Neural progenitor cell (in vitro differentiated cells): ENCODE results near the gene SOX21. TPM values are rescaled to one million over a fixed set of nuclear protein-coding genes. Genes with fewer than 3 reads are reported as not detected.
A peak's percentile ranks its signal among the peaks of the same experiment; 100 is the strongest.

Experiments
- DNase-seq: peaks from one replicate; pipeline ENCODE4 v3.0.0-alpha.2; 2016; ENCODE audit warnings: low spot score
- H2AFZ ChIP-seq: fragments of 200-600 bp; sonication (generic); replicated peaks from 2 replicates; pipeline ENCODE4 v1.6.1; 2016; ENCODE audit warnings: antibody characterized with exemption
- H3F3A ChIP-seq: fragments of 200-600 bp; sonication (generic); 2 replicates; pipeline ENCODE4 v1.6.1; 2016; ENCODE audit warnings: antibody characterized with exemption, low read depth
- H3K27ac ChIP-seq: fragments of 200-600 bp; sonication (generic); 2 replicates; pipeline ENCODE4 v1.5.1; 2016; ENCODE audit warnings: mild to moderate bottlenecking
- H3K27me3 ChIP-seq: fragments of 200-600 bp; sonication (generic); 2 replicates; pipeline ENCODE4 v1.6.1; 2016; ENCODE audit warnings: mild to moderate bottlenecking, moderate library complexity
- H3K36me3 ChIP-seq: fragments of 200-600 bp; sonication (generic); 2 replicates; pipeline ENCODE4 v1.5.1; 2016
- H3K4me1 ChIP-seq: fragments of 200-600 bp; sonication (generic); 2 replicates; pipeline ENCODE4 v1.6.1; 2016; ENCODE audit warnings: mixed run types
- H3K4me2 ChIP-seq: fragments of 200-600 bp; sonication (generic); 2 replicates; pipeline ENCODE4 v1.6.1; 2016
- H3K4me3 ChIP-seq: fragments of 200-600 bp; sonication (generic); 2 replicates; pipeline ENCODE4 v1.5.1; 2016
- H3K79me2 ChIP-seq: fragments of 200-600 bp; sonication (generic); 2 replicates; pipeline ENCODE4 v1.6.1; 2016; ENCODE audit warnings: low read depth
- H3K9ac ChIP-seq: fragments of 200-600 bp; sonication (generic); 2 replicates; pipeline ENCODE4 v1.6.1; 2016
- H3K9me3 ChIP-seq: fragments of 200-600 bp; sonication (generic); 2 replicates; pipeline ENCODE4 v1.5.1; 2016; ENCODE audit warnings: low read depth
- H4K20me1 ChIP-seq: fragments of 200-600 bp; sonication (generic); 2 replicates; pipeline ENCODE4 v1.6.1; 2016; ENCODE audit warnings: low read depth
- H3K27ac Mint-ChIP-seq: 3 replicates; pipeline ENCODE4 v1.8.0; 2021; ENCODE audit warnings: mixed read lengths
- H3K27me3 Mint-ChIP-seq: 2 replicates; pipeline ENCODE4 v1.8.0; 2022; ENCODE audit warnings: low read depth, mild to moderate bottlenecking, inconsistent platforms, moderate library complexity, mixed read lengths; ENCODE audit not compliant: insufficient read depth
- H3K36me3 Mint-ChIP-seq: 3 replicates; pipeline ENCODE4 v1.8.0; 2021; ENCODE audit warnings: mixed read lengths
- H3K4me1 Mint-ChIP-seq: 3 replicates; pipeline ENCODE4 v1.8.0; 2021; ENCODE audit warnings: mixed read lengths
- H3K4me3 Mint-ChIP-seq: 3 replicates; pipeline ENCODE4 v1.8.0; 2021; ENCODE audit warnings: mild to moderate bottlenecking, moderate library complexity, mixed read lengths
- H3K9me3 Mint-ChIP-seq: 3 replicates; pipeline ENCODE4 v1.8.0; 2020; ENCODE audit warnings: mixed read lengths
- EZH2 ChIP-seq: fragments of 200-600 bp; sonication (generic); IDR thresholded peaks from 2 replicates; pipeline ENCODE4 v1.6.1; 2017; ENCODE audit warnings: antibody characterized with exemption, mild to moderate bottlenecking, moderate library complexity
- EZH2phosphoT487 ChIP-seq: fragments of 200-600 bp; sonication (generic); IDR thresholded peaks from 2 replicates; pipeline ENCODE4 v1.6.1; 2017; ENCODE audit warnings: antibody characterized with exemption
- total RNA-seq: library from RNA; depleted of rRNA; stranded (reverse); fragments of >200 nt; gene quantifications from 2 replicates; pipeline ENCODE4 v1.2.3, GENCODE V29; 2015; ENCODE audit warnings: low replicate concordance
- TF ChIP-seq, protein P1 (sequence below): fragments of 200-600 bp; sonication (generic); IDR thresholded peaks from 2 replicates; pipeline ENCODE4 v1.5.1; 2017; ENCODE audit warnings: antibody characterized with exemption, mild to moderate bottlenecking

SOX21 gene
- total RNA-seq, 1 donor from 2014 or later, result 94.7 TPM

DNA sequence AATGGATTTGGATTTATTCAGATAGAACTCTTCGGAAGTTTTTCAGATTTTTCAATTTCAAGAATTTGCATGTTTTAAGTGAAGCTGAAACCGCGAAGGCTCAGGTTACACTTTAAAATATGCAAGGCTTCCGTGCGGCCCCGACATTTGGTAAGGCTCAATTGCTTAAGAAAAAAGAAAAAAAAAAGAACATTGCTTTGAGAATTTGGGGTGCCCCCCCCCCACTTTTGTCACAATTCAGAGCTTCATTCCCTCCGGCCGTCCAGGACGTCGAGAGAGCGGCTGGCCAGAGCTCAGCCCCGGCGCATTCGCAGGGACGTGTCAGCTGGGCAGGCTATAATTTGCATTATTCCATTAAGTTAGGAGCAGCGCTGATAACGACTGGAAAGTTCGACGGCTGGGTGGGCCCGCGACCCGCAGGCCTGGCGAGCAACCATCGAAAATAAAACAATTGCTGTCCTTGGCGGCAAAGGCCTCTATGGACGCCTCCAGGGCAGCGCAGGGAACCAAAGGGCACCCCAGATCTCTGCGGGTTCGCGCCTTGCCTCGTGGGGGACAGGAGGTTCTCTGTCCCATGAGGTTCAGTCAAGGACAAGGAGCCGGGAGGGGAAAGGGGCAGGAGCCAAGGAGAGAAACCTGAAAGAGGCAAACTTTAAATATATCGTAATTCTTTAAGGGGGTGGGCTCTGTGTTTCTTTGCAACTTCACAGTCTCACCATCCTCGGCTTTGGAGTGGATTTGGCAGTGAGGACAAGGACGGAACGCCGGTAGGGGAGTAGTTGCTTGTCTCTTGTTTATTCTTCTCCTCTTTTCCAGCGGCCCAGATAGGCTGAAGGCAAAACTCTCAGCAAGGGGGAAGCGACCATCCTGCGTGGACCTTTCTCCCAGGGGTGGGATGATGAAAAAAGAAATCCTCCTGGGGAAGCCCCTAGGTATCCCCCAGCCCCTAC lies 7.0 kb downstream of the SOX21 start:
- peaks cover 7% of the 10 kb centered on the region for H3K36me3 Mint-ChIP-seq
- peaks cover 44% of the 10 kb centered on the region for H3K27me3 ChIP-seq
- H3K4me3 ChIP-seq, result peak overlapping the region; percentile 93
- peaks cover 55% of the 10 kb centered on the region for H3K4me1 Mint-ChIP-seq
- H3K27ac Mint-ChIP-seq, result peak overlapping the region; percentile 95
- H3K79me2 ChIP-seq, result peaks cover 44% of the 10 kb centered on the region
- peaks cover 15% of the 10 kb centered on the region for H3K36me3 ChIP-seq
- no peak overlapping the region for H2AFZ ChIP-seq
- peak overlapping the region; percentile 75 for H3K4me2 ChIP-seq
- DNase-seq, result peak; percentile 37
- H3F3A ChIP-seq, result peaks cover 80% of the 10 kb centered on the region
- H3K27me3 Mint-ChIP-seq, result peaks cover 48% of the 10 kb centered on the region
- peak overlapping the region; percentile 88 for H3K4me3 Mint-ChIP-seq
- no peak overlapping the region for H3K9ac ChIP-seq
- TF ChIP-seq EZH2phosphoT487 (no peak), EZH2 (no peak)
- TF ChIP-seq, protein P1, sequence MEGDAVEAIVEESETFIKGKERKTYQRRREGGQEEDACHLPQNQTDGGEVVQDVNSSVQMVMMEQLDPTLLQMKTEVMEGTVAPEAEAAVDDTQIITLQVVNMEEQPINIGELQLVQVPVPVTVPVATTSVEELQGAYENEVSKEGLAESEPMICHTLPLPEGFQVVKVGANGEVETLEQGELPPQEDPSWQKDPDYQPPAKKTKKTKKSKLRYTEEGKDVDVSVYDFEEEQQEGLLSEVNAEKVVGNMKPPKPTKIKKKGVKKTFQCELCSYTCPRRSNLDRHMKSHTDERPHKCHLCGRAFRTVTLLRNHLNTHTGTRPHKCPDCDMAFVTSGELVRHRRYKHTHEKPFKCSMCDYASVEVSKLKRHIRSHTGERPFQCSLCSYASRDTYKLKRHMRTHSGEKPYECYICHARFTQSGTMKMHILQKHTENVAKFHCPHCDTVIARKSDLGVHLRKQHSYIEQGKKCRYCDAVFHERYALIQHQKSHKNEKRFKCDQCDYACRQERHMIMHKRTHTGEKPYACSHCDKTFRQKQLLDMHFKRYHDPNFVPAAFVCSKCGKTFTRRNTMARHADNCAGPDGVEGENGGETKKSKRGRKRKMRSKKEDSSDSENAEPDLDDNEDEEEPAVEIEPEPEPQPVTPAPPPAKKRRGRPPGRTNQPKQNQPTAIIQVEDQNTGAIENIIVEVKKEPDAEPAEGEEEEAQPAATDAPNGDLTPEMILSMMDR, result no peak
- peaks cover 17% of the 10 kb centered on the region for H3K4me1 ChIP-seq
- peak overlapping the region; percentile 100 for H3K27ac ChIP-seq
- no peaks in the 10 kb centered on the region for H3K9me3 ChIP-seq
- H4K20me1 ChIP-seq, result peaks cover 12% of the 10 kb centered on the region
- H3K9me3 Mint-ChIP-seq, result peaks cover 32% of the 10 kb centered on the region

DNA sequence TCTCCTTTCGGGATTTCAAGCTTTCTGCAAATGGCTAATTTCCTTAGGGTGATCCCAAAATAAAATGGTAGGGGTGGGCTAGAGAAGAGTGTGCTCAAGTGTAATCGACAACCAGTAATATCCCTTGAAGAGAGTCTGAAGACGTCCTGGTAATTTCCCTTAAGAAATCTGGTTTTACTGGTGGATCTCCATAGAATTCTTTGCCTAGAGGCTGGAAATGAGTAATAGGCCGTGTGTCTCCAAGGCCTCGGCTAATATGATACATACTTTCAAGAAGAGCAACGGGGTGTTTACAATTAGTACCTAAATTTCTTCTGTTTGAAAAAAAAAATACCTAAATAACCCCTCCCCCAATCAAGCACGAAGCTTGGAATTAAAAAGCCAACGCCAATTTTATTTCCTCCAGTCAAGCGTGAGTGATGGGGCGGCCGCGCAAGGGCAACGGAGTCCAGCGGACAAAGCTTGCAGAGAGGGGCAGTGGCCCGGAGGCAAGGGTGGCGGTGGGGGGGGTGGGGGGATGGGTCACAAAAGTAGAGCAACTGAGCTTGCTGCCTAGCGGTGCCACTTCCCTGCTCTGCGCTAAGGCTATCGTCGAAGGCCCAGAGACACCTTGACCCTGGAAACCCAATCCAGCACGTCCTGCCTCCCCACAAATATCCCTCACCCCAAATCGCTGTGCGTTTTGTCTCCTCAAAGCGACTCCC lies 7.8 kb downstream of the SOX21 start:
- H3K27ac Mint-ChIP-seq, result peak overlapping the region; percentile 57
- Histone ChIP-seq H3K27ac (no peak overlapping the region), H3K9ac (no peak overlapping the region)

DNA sequence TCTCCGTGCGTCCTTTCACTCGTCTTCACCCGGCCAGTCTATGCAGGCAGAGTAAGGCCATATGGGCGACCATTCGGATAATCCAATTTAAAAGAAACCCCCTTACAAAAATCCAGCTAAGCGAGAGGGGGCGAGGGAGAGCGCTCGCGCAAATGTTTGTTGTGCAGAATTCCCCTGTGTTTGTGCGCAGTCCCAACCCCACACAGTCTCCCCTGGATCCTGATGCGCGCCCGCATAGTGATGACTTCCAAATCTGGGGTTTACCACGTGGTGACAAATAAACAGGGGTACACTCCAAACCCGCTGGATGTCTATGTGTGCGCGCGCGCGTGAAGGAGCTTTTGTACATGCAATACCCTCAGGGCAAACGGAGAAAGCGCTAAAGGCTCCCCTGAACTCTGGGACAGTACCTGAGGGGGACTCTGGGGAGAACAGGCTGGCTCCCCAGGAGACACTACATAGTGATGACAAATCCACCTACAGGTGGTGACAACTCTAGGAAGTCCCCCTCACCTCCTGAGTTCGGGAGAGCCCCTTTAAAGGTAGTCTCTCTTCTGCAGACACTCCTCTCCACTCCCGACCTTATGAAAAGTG lies 8.5 kb downstream of the SOX21 start:
- peaks cover 45% of the 10 kb centered on the region for H3K27me3 ChIP-seq
- TF ChIP-seq EZH2 (no peak), EZH2phosphoT487 (no peak)
- TF ChIP-seq, protein P1, result no peak
- Mint-ChIP-seq H3K27me3 (peaks cover 51% of the 10 kb centered on the region), H3K4me3 (peak overlapping the region; percentile 76), H3K4me1 (peaks cover 46% of the 10 kb centered on the region), H3K27ac (no peak overlapping the region), H3K36me3 (peaks cover 7% of the 10 kb centered on the region), H3K9me3 (peaks cover 35% of the 10 kb centered on the region)
- H3K27ac ChIP-seq, result no peak overlapping the region
- H3K79me2 ChIP-seq, result peaks cover 28% of the 10 kb centered on the region
- H3K36me3 ChIP-seq, result no peaks in the 10 kb centered on the region
- no peak overlapping the region for H3K9ac ChIP-seq
- H3K4me3 ChIP-seq, result peak overlapping the region; percentile 40
- peaks cover 25% of the 10 kb centered on the region for H3K4me1 ChIP-seq
- peaks cover 5% of the 10 kb centered on the region for H4K20me1 ChIP-seq
- H3K9me3 ChIP-seq, result no peaks in the 10 kb centered on the region
- H3F3A ChIP-seq, result peaks cover 64% of the 10 kb centered on the region
- peak overlapping the region; percentile 75 for H3K4me2 ChIP-seq
- H2AFZ ChIP-seq, result no peak overlapping the region
- peak; percentile 21 for DNase-seq

More for the DNA sequence above, 7.8 kb downstream of the SOX21 start:
- Histone ChIP-seq H3K79me2 (peaks cover 35% of the 10 kb centered on the region), H3K4me1 (peaks cover 24% of the 10 kb centered on the region), H3K36me3 (peaks cover 7% of the 10 kb centered on the region), H4K20me1 (peaks cover 12% of the 10 kb centered on the region), H3K4me2 (peak overlapping the region; percentile 75), H3F3A (peaks cover 71% of the 10 kb centered on the region), H3K27me3 (peaks cover 45% of the 10 kb centered on the region), H3K9me3 (no peaks in the 10 kb centered on the region), H3K4me3 (peak overlapping the region; percentile 40), H2AFZ (no peak overlapping the region)
- Mint-ChIP-seq H3K4me1 (peaks cover 52% of the 10 kb centered on the region), H3K4me3 (peak overlapping the region; percentile 88), H3K27me3 (peaks cover 53% of the 10 kb centered on the region), H3K9me3 (peaks cover 35% of the 10 kb centered on the region), H3K36me3 (peaks cover 7% of the 10 kb centered on the region)
- TF ChIP-seq EZH2phosphoT487 (no peak), EZH2 (no peak)
- TF ChIP-seq, protein P1, result no peak
- peak; percentile 26 for DNase-seq
